ENCODE data around the gene PKN1.
"Not testable (repeated sequence)": the region's sequence is repeated elsewhere in the genome, so short reads cannot be mapped to it uniquely, and the experiment has no call there.

PKN1 gene

DNA sequence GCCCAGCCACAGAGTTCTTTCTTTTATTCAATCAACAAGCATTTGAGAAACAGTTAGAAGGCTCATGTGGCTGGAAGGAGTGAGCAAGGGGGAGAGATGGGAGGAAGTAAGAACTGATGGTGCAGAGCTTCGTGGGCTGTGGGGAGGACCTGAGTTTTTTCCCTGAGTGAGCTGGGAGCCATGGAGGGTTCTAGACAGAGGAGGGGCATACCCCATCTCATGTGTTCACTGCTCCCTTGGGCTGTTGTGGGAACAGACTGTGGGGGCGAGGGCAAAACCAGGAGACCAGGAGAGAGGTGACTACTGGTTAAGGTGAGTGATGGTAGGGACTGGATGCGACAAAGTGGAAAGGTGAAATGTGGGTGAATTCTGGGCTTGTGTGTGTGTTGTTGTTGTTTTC, 2.4 kb upstream of the PKN1 start:
- no peak for DNase-seq (ENCODE audit: low read depth)

DNA sequence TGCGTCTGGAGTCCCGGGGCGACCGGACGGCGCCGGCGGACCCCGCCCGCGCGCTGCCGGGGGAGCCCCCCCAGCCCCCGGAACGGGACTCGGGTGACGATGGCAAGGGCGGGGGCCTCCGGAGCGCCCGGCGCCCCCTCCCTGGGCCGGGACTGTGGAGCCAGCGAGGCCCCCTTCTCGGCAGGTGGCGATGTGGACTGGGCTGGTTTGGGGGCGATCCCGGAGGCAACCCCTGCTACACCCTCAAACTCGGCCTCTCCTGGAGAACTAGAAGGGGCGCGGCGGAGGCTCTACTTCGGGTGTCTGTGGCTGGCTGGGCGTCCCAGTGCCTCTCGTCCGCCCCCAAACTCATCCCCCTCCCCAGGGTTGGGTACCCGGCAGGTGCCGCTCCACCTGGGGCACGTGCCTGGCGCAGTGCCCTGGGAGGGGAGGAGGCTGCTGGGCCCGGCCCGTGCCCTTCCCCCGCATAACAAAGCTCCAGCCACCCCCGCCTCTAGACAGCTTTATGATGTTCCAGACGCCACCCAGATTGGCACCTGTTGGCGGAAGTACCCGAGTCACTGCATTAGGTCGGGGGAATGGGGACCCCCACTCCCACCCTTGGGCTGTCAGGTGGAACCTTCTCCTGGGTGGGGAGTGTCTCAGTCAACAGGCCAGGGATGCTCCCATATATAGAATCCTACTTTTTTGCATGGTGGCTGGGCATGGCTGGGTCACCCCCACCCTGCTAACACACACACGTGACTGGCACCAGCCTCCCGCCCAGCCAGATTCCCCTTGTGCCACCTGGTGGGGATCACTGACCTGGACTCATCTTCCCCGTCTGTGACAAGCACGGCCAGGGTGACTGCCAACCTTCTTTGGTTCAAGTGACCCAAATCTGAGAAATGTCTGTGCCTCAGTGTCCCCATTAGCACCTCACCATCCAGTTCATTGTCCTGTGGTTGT, 722 bp downstream of the PKN1 start:
- no peak for DNase-seq (ENCODE audit: low read depth)

DNA sequence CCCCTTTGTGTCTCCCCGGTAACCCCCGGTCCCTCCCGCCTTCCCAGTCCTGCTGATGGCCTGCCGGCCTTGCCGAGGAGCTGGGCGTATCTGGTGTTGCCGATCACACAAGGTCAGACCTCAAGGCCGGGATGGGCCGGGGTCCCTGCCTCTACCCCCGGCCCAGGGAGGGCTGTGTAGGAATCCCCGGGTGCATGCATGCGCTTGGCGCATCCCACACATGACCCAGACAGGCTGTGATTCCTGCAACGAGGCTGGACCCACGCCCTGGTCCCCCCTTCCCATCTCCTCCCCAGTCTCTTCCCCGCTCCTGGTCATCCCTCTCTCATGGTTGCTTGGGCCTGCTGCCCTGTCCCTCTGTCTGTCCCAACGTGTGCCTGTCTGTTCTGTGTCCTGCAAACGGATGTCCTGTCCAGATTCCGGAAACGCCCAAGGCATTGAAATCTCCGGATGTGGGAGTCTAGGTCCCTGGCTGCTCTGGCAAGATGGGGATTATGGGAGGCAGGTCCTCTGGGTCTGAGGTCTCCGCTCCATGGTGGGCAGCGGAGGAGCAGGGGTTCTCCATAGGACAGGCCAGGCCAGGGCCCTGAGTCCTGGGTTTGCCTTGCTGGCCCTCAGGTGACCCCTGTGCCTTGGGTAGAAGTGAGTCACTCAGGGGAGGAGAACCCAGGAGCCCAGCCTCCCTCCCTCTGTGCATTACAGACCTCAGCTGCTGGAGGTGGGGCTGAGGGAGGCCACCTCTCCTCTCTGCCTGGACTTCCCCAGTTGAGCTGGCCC, 1.6 kb downstream of the PKN1 start:
- DNase-seq (ENCODE audit: low read depth), result peak; percentile 88

DNA sequence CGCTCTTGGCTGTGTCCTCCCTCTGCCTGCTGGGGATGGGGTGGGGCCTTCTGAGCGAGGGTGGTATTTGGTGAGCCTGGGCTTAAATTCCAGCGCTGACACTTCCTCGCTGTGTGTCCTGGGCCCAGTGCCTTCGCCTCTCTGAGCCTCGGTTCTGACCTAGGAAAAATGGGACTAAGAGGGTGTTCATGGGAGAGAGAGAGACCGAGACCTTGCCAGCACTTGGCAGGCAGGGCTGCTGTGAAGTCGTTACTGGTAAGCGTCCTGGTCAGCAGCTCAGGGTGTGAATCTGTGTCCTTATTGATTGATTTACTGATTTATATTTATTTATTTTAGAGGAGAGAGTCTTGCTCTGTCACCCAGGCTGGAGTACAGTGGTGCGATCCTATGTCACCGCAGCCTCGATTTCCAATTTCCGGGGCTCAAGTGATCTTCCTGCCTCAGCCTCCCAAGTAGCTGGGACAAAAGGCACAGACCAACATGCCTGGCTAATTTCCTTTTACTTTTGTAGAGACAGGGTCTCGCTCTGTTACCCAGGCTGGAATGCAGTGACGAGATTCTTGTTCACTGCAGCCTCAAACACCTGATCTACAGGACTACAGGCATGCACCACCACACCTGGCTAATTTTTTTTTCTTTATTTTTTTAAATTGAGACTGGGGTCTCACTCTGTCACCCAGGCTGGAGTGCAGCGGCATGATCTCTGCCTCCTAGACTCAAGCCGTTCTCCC, 2.4 kb downstream of the PKN1 start:
- DNase-seq (ENCODE audit: low read depth), result no peak

DNA sequence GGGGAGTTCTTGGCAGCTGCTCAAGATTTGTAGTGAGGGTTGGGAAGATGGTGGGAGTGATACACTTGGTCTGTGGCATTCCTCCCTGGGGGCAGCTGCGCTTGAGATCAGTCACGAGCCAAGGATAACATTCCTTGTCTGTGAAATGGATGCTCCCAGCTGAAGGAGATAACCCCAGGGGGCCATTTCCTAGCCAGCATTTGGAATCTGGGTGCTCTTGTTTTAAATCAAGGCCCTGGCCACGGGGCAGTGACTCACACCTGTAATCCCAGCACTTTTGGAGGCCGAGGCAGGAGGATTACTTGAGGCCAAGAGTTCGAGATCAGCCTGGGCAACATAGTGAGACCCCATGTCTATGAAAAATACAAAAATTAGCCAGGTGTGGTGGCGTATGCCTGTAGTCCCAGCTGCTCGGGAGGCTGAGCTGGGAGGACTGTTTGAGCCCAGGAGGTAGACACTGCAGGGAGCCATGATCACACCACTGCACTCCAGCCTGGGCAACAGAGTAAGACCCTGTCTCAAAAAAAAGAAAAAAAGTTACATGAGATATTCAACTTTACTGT, 4.6 kb downstream of the PKN1 start:
- no peak for DNase-seq (ENCODE audit: low read depth)

DNA sequence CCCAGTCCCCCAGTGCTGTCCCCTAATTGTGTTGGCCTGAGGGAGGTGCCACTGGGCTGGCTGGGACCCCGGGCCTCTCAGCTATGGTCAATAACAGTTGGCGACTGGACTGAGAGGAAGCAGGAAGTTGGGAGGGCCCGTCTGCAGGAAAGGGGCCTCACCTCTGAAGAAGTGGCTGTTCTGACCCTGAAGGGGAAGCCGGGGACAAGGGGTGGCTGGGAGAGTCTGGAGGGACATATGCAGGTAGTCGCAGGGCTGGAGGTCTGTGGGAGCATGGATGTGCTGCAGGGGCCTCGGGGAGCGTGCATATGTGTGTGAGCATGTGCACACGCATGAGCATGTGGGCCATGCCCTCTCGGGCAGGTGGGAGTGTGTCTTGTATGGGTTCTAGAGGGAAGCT, 5.9 kb downstream of the PKN1 start:
- peak; percentile 76 for DNase-seq (ENCODE audit: low read depth)

DNA sequence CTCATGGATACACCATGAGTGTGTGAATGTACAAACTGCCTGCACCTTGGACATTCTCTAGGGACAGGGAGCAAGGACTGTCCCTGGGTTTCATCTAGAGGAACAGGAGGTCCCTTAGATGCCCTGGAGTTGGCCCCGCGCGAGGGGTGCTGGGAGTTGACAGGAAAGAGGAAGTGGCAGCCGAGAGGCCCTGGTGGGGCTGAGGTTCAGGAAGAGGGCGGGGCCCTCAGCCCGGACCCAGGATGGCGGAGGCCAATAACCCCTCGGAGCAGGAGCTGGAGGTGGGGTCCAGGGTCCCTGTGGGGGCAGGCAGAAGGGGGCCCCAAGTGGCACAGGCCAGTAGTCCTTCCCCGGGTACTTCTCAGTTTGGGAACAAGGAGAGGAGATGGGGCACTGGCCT, 6.9 kb downstream of the PKN1 start:
- peak; percentile 94 for DNase-seq (ENCODE audit: low read depth)

DNA sequence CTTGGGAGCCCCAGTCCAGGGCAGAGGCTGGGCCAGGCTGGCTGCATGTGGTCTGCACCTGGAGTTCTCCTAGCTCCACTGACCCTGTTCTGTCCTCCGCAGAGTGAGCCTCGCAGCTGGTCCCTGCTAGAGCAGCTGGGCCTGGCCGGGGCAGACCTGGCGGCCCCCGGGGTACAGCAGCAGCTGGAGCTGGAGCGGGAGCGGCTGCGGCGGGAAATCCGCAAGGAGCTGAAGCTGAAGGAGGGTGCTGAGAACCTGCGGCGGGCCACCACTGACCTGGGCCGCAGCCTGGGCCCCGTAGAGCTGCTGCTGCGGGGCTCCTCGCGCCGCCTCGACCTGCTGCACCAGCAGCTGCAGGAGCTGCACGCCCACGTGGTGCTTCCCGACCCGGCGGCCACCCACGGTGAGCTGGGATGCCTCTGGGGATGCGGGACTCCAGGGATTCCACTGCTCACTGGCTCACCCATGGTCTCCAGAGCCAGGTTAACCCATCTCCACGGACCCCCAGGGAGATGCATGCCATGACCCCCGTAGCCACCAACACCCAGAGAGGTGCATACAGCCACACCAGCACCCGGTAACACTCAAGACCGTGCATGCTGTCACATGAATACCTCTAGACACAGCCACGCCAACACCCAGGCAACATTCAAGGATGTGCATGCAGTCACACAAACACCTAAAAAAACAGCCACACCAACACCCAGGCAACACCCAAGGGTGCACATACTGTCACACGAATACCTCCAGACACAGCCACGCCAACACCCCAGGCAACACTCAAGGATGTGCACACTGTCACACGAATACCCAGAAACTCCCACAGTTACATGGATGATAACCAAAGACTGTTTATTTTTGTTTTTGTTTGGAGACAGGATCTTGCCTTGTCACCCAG, 8.2 kb downstream of the PKN1 start:
- DNase-seq (ENCODE audit: low read depth), result no peak

DNA sequence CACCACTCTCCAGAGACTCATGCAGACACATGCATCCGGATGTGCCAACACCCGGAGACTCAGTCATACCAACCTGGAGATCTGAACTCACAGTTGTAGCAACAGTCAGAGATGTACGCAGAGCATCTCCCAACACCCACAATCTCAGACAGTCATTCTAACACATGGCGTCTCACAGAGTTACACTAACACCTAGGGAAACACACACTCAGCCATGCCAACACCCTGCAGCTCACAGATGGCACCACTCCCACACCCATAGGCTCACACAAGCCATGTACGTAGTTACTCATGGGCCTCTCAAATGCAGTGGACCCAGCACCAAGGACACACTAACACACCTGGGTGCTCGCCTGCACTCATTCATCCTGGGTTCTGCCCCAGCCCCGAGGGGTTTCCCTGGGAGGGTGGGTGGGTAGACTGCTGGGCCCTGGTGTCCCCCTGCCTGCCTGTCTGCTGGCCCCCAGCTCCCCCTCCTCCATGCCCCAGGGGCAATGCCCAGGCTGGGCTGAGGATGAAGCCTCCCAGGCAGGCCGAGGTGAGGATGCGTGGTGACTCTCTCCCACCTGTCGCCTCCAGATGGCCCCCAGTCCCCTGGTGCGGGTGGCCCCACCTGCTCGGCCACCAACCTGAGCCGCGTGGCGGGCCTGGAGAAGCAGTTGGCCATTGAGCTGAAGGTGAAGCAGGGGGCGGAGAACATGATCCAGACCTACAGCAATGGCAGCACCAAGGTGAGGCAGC, 10.0 kb downstream of the PKN1 start:
- DNase-seq (ENCODE audit: low read depth), result no peak

DNA sequence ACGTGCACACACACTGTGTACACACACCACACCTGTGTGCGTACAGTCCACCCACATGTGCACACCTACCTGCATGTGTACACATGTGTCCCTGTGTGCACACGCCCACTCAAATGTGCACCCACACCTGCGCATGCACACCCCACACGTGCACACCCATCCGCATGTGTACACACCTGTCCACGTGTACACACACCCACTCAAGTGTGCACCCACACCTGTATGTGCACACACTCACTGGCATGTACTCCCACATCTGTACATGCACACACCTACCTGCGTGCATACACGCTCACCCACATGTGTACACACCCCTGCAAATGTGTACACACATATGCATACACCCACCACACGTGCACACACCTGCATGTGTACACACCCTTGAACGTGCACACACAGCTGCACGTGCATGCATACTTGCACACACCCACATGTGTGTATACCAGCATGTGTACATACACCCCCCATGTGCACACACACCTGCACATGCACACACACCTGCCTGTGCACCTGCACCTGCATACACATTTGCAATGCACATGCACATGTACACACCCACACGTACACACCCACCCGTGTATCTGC, 10.6 kb downstream of the PKN1 start:
- DNase-seq (ENCODE audit: low read depth), result no peak

DNA sequence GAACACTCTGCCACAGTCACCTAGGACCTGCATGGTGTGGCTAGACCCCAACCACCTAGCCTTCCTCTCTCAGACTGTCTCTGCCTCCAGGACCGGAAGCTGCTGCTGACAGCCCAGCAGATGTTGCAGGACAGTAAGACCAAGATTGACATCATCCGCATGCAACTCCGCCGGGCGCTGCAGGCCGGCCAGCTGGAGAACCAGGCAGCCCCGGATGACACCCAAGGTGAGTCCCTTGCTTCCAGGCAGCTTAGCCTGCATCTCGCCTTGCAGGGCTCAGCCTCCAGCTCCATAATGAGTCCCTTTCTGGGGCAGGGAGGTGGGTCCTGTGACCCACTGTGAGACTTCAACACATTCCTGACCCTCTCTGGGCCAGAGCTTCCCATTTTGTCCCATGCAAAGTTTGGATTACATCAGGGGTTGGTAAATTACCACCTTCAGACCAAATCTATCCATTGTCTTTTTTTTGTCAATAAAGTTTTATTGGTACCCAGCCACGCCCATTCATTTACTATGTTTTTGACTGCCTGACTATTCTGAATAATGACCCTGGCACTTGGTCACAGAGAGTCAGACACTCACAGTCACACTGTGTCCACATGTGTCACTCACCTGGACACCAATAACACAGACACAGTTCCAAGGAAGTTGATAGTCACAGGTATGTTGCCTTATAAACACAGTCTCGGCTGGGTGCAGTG, 13.4 kb downstream of the PKN1 start:
- DNase-seq (ENCODE audit: low read depth), result no peak

DNA sequence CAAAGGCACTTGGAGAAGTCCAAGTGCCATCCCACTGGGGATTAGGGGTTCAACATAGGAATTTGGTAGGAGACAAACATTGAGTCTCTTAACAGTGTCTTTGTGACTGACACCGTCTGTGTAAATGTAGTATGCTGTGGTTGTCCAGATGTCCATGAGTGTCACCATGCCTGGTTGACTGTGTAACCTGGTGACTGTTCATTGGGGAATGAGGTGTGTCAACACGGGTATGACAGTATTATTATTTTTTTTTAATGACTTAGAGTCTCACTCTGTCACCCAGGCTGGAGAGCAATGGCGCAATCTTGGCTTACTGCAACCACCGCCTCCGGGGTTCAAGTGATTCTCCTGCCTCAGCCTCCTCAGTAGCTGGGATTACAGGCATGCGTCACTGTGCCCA, 16.2 kb downstream of the PKN1 start:
- DNase-seq (ENCODE audit: low read depth), result no peak

DNA sequence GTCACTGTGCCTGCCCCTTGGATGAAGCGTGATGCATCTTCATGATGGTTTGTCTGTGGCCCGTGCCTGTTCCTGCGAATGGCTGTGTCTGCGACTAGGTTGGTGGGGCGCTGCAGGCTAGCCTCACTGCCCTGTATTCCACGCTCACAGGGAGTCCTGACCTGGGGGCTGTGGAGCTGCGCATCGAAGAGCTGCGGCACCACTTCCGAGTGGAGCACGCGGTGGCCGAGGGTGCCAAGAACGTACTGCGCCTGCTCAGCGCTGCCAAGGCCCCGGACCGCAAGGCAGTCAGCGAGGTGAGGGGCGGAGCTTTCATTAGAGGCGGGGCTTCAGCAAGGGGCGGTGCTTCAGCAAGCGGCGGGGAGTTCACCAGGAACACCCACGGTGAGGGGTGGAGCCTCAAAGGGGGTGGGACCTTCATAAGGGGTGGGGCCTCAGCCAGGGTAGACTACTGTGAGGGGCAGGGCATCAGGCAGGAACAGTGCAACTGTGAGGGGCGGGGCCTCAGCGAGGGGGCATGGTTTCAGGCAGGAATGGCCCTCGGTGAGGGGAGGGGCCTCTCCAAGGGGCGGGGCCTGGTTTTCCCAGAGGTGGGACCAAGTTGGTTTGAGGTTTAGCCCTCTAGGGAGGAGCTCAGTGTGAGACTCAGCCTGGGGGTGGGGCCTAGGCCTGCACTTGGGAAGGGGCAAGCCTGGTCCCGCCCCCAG, 17.2 kb downstream of the PKN1 start:
- DNase-seq (ENCODE audit: low read depth), result peak; percentile 94

DNA sequence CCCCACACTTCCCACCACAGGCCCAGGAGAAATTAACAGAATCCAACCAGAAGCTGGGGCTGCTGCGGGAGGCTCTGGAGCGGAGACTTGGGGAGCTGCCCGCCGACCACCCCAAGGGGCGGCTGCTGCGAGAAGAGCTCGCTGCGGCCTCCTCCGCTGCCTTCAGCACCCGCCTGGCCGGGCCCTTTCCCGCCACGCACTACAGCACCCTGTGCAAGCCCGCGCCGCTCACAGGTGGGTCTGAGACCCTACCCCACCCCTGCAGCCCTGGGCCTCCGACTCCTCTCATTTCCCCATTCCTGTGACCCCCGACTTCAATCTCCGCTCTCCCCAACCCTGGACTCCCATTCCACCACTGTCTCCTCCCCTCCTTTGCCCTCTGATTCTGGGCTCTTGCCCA, 17.8 kb downstream of the PKN1 start:
- DNase-seq (ENCODE audit: low read depth), result no peak

DNA sequence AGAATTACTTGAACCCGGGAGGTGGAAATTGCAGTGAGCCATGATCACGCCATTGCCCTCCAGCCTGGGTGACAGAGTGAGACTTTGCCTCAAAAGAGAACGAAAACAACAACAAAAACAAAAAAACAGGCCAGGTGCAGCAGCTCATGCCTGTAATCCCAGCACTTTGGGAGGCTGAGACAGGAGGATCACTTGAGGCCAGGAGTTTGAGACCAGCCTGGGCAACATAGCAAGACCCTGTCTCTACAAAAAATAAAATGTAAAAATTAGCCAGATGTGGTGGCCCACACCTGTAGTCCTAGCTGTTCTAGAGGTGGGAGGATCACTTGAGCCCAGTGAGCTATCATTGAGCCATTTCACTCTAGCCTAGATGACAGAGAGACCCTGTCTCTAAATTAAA, 19.2 kb downstream of the PKN1 start:
- DNase-seq (ENCODE audit: low read depth), result not testable (repeated sequence)

DNA sequence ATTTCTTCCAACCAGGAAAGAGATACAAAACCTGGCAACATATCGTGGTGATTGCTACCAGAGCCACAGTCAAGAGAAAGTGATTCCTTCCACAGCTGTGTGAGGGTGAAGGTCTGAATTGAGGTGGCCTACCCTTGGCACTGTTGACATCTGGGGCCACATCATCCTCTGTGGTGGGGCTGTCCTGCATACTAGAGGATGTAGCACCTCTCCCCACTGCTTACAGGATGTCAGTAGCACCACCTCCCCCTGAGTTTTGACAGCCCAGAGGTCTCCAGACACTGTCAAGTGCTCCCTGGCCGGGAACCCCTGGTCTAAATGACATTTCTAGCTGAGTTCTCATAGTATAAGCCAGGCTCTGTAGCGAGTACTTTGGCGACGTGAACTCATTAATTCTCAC, 26.6 kb downstream of the PKN1 start:
- no peak for DNase-seq (ENCODE audit: low read depth)

DNA sequence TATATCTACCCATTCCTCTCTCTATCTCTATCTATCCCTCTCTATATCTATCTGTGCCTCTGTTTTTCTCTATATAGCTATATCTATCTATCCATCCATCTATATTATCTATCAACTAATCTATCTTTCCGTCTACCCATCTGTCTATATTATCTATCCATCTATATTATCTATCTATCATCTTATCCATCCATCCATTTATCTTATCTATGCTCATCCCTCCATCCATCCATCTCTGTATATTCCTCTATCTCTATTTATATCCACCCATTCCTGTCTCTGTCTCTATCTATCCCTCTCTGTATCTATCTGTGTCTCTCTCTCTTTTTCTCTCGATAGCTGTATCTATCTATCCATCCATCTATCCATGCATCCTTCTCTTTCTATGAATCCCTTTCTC, 27.8 kb downstream of the PKN1 start:
- DNase-seq (ENCODE audit: low read depth), result no peak

DNA sequence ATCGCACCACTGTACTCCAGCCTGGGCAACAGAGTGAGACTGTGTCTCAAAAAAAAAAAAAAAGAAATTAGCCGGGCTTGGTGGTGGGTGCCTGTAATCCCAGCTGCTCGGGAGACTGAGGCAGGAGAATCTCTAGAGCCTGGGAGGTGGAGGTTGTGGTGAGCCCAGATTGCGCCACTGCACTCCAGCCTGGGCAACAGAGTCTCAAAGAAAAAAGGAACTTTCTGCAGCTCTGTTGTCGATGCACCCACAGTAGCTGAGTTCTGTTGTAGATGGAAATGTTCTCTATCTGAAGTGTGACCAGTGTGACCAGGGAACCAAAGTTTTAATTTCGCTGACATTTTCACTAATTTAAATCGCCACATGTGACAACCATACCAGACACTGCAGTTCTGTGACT, 29.3 kb downstream of the PKN1 start:
- not testable (repeated sequence) for DNase-seq (ENCODE audit: low read depth)

DNA sequence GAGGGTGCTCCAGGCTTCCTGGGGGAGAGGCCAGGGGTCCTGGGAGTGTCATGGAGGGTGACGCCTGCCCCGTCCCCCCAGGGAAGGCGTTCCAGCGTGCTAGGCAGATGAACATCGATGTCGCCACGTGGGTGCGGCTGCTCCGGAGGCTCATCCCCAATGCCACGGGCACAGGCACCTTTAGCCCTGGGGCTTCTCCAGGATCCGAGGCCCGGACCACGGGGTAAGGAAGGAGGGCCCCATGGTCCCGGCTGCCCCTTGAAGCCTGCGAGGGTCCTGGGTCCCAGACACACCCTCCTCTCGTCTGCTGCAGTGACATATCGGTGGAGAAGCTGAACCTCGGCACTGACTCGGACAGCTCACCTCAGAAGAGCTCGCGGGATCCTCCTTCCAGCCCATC, 30.6 kb downstream of the PKN1 start:
- no peak for DNase-seq (ENCODE audit: low read depth)
